AG09319 (cell line): ENCODE data around the gene LKAAEAR1.

Source experiments
- DNase-seq: peaks from one replicate; pipeline ENCODE4 v3.0.0-alpha.2; 2010; ENCODE audit warnings: low read depth; ENCODE audit errors: extremely low read depth
- CTCF ChIP-seq: IDR thresholded peaks from 2 replicates; pipeline ENCODE4 v1.5.1; 2011; ENCODE audit warnings: low read depth, mild to moderate bottlenecking, inconsistent platforms, low read length, moderate library complexity

The LKAAEAR1 gene

GRCh38 chr20:64056889-64057627 is 27.1 kb downstream of the LKAAEAR1 start:
- no peak for DNase-seq
- no peak for TF ChIP-seq CTCF

GRCh38 chr20:64056639-64056888 is 27.6 kb downstream of the LKAAEAR1 start:
- no peak for TF ChIP-seq CTCF
- no peak for DNase-seq

- no peak for TF ChIP-seq CTCF
- DNase-seq: no peak
Measured at GRCh38 chr20:64055893-64056638, 28.1 kb downstream of the LKAAEAR1 start.

- no peak for TF ChIP-seq CTCF
- no peak for DNase-seq
Measured at GRCh38 chr20:64055396-64055892, 28.8 kb downstream of the LKAAEAR1 start.

- no peak for TF ChIP-seq CTCF
- no peak for DNase-seq
Measured at GRCh38 chr20:64053841-64054661, 30.1 kb downstream of the LKAAEAR1 start.

GRCh38 chr20:64052987-64053840 is 31.0 kb downstream of the LKAAEAR1 start:
- TF ChIP-seq CTCF: no peak
- no peak for DNase-seq
